H54 (cell line): ENCODE results near the gene GFPT1.

Experiments used
- DNase-seq: peaks from one replicate; pipeline ENCODE4 v3.0.0; 2011; ENCODE audit warnings: low spot score, mixed read lengths; ENCODE audit not compliant: insufficient read length
- FAIRE-seq: peaks from 3 replicates; lab custom pipeline; 2011; peaks lifted over from hg19 to GRCh38; lab: Jason Lieb, UNC
- POLR2A ChIP-seq: IDR thresholded peaks from 2 replicates; pipeline ENCODE4 v1.6.1; 2011; ENCODE audit warnings: low read depth, mild to moderate bottlenecking, low read length

GFPT1 gene

DNA sequence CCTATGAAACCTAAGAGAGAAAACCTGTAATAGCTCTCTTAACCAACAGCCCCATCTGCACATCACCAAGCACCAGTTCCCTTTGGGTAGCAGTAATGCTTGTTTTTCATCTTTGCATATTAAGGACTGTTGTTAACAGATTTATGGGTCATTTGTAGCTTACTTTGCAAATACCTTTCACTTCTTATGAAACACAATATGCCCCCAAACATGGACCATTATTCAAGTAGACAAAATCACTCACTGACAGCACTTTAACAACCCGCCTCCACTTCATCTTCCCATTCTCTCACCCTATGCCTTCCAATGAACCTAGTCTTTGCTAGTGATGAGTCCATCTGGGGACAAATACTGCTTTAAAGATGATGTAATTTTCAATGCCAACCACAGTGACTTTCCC lies 64.4 kb downstream of the GFPT1 start:
- DNase-seq: no peak
- TF ChIP-seq POLR2A: no peak

DNA sequence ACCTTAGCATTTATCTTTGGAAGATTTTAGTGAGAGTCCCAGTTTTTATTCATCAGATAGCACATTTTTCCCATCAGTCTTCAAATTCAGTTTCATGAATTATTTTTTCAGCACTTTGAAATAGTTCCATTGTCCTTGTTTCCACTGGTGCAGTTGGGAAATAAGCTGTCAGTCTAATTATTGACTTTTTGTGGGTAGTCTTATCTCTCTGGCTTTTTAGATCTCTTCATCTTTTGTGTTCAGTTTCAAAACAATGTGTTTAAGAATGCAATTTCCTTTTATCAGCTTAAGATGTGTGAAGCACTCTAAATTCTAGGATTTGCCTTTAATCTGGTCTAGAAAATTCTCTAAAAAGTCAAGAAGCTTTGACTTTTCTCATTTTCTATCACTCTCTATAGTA lies 70.5 kb downstream of the GFPT1 start:
- FAIRE-seq (peak; percentile 38), DNase-seq (no peak)
- no peak for TF ChIP-seq POLR2A

More for the DNA sequence above, 64.4 kb downstream of the GFPT1 start:
- FAIRE-seq: no peak

DNA sequence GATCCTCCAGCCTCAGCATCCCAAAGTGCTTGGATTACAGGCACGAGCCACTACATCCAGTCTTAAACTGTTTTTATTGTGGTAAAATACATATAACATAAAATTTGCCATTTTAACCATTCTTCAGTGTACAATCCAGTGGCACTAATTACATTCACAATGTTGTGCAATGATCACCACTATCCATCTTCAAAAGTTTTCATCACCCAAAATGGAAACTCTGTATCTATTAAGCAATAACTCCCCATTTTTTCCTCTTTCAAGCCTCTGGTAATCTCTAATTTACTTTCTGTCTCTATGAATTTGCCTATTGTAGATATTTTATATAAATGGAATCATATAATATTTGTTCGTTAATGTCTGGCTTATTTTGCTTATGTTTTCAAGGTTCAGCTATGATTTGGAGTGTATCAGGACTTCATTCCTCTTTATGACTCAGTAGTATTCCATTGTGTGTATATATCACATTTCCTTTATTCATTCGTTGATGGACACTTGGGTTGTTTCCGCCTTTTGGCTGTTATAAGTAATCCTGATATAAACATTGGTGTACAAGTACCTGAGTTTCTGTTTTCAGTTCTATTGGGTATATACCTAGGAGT lies 71.8 kb downstream of the GFPT1 start:
- DNase-seq (no peak), FAIRE-seq (no peak)
- no peak for TF ChIP-seq POLR2A

GRCh38 chr2:69311024-69311416 lies 76.0 kb downstream of the GFPT1 start:
- FAIRE-seq: no peak
- DNase-seq: no peak
- no peak for TF ChIP-seq POLR2A

GRCh38 chr2:69310111-69311023 lies 76.7 kb downstream of the GFPT1 start:
- FAIRE-seq (no peak), DNase-seq (no peak)
- no peak for TF ChIP-seq POLR2A

- DNase-seq (no peak), FAIRE-seq (no peak)
- no peak for TF ChIP-seq POLR2A
These were observed 77.5 kb downstream of the GFPT1 start for GRCh38 chr2:69309351-69310110.

DNA sequence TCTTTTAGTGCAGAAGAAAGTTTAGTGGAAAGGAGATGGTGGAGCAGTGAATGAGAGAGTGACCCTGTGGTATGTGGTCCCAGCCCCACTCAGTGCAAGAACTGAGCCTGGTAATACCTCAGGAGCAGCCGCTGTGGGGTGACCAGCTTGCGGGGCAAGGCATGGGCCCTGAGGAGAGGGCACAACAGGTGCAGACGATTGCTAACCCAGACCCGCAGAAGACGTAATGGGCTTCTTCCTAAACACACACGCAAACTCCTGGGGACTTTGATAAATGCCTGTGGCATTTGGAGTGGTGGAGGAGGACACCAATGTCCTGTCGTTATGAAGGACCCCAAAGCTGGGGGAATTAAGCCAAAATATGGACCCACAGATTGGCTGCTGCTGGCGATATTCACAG lies 78.7 kb downstream of the GFPT1 start:
- DNase-seq (no peak), FAIRE-seq (no peak)
- no peak for TF ChIP-seq POLR2A

GRCh38 chr2:69307579-69308064 lies 79.4 kb downstream of the GFPT1 start:
- DNase-seq (no peak), FAIRE-seq (no peak)
- no peak for TF ChIP-seq POLR2A

GRCh38 chr2:69306822-69307578 lies 80.0 kb downstream of the GFPT1 start:
- FAIRE-seq (no peak), DNase-seq (peak; percentile 80)
- TF ChIP-seq POLR2A: 0 out of 2 replicates have a peak, but pooled peaks have one; percentile 6

GRCh38 chr2:69306393-69306821 lies 80.6 kb downstream of the GFPT1 start:
- FAIRE-seq: no peak
- DNase-seq: no peak

DNA sequence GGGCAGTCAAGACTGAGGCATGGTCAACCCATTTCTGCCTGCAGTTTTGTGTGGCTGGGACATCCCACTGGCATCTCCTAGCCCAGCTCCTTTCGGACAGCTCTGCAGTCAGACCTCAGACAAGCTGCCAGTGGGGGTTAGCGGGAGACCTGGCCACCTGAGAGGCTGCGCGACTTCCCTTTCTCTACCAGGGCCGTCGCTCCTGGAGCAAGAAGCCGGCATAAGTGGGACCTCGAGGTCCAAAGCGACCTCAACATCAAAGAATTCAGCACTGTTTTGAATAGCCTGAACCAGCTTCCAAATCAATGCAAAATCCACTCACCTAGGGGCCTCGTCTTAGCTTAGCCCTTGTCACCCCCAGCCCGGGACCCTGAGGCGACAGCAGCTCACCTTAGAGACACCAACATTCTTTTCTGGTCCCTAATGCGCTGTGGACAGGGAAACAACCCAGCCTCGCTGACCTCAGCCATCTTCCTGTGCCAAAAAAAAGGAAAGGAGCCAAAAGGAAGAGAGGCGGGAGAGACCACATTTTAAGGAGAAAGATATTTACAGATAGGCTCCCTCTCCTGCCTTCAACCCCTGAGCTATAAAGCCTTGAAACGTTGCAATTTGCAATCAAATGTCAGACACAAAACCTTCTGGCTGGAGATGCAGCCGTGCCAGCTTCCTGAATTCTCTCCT lies 81.2 kb downstream of the GFPT1 start:
- FAIRE-seq (no peak), DNase-seq (no peak)
- TF ChIP-seq POLR2A: no peak

More at GRCh38 chr2:69306393-69306821, 80.6 kb downstream of the GFPT1 start:
- TF ChIP-seq POLR2A: no peak

DNA sequence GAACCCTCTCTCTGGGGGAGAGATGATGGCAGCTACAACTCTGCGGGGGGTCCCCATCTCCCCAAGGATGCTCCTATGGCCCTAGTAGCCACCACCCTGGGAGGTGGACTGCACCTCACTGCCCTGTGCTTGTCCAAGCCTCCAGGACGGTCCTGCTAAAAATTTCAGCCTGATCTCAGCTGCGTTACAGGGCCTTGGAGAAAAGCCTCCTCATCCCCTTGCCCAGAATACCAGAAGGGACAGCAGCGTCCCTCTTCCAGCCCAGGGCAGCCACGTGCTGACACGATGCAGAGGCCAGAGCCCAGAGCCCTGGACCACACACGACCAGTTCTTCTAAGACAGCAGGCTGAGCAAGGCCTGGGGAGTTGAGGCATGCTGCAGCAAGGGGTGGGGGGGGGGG lies 81.9 kb downstream of the GFPT1 start:
- no peak for TF ChIP-seq POLR2A
- DNase-seq (no peak), FAIRE-seq (no peak)
